SK-N-SH treated with all-trans-retinoic acid at 6 μM for 48 hours (cell line): Measurements from ENCODE around the gene MT2A.

ENCODE experiments used
- ATAC-seq: fragments of 200-7000 bp; cut with Tn5 transposase; 3 replicates; pipeline ENCODE4 v1.9.1; 2020; ENCODE audit warnings: mild to moderate bottlenecking, moderate library complexity
- ARNTL ChIP-seq: fragments of 450-650 bp; formaldehyde crosslinking; IDR thresholded peaks from 2 replicates; pipeline ENCODE4 v1.5.0; 2020; ENCODE audit warnings: low read depth, mild to moderate bottlenecking, moderate library complexity, borderline replicate concordance
- BACH2 ChIP-seq: fragments of 250-450 bp; sonication (Bioruptor Pico); IDR thresholded peaks from 2 replicates; pipeline ENCODE4 v1.9.0; 2021; ENCODE audit warnings: mild to moderate bottlenecking, borderline replicate concordance
- CREB5 ChIP-seq: fragments of 250-450 bp; sonication (Bioruptor Pico); IDR thresholded peaks from 2 replicates; pipeline ENCODE4 v1.5.1; 2020; ENCODE audit warnings: low read depth, mild to moderate bottlenecking, moderate library complexity
- CSDC2 ChIP-seq: fragments of 250-450 bp; sonication (Bioruptor Pico); IDR thresholded peaks from 2 replicates; pipeline ENCODE4 v1.5.0; 2020; ENCODE audit warnings: mild to moderate bottlenecking, moderate library complexity
- ESRRG ChIP-seq: fragments of 250-450 bp; sonication (Bioruptor Pico); IDR thresholded peaks from 2 replicates; pipeline ENCODE4 v1.6.1; 2021; ENCODE audit warnings: mild to moderate bottlenecking
- GLIS3 ChIP-seq: fragments of 250-450 bp; sonication (Bioruptor Pico); IDR thresholded peaks from 2 replicates; pipeline ENCODE4 v1.5.0; 2020; ENCODE audit warnings: mild to moderate bottlenecking, moderate library complexity
- ISL1 ChIP-seq: fragments of 250-450 bp; sonication (Bioruptor Pico); IDR thresholded peaks from 2 replicates; pipeline ENCODE4 v2.1.2; 2022; ENCODE audit warnings: mild to moderate bottlenecking, moderate library complexity
- OSR1 ChIP-seq: fragments of 250-450 bp; sonication (Bioruptor Pico); IDR thresholded peaks from 2 replicates; pipeline ENCODE4 v1.8.0; 2022; ENCODE audit warnings: moderate library complexity, mild to moderate bottlenecking, inconsistent platforms
- PATZ1 ChIP-seq: fragments of 250-450 bp; sonication (Bioruptor Pico); IDR thresholded peaks from 2 replicates; pipeline ENCODE4 v1.8.0; 2020; ENCODE audit warnings: mild to moderate bottlenecking, moderate library complexity, borderline replicate concordance
- PPARA ChIP-seq: fragments of 250-450 bp; sonication (Bioruptor Pico); IDR thresholded peaks from 2 replicates; pipeline ENCODE4 v1.5.0; 2020; ENCODE audit warnings: mild to moderate bottlenecking, borderline replicate concordance
- RARB ChIP-seq: fragments of 250-450 bp; sonication (Bioruptor Pico); IDR thresholded peaks from 2 replicates; pipeline ENCODE4 v1.8.0; 2021; ENCODE audit warnings: mild to moderate bottlenecking, moderate library complexity
- SNAI2 ChIP-seq: fragments of 250-450 bp; sonication (Bioruptor Pico); IDR thresholded peaks from 2 replicates; pipeline ENCODE4 v1.5.0; 2020; ENCODE audit warnings: mild to moderate bottlenecking, moderate library complexity
- TCF4 ChIP-seq: fragments of 250-450 bp; sonication (Bioruptor Pico); IDR thresholded peaks from 2 replicates; pipeline ENCODE4 v1.8.0; 2021; ENCODE audit warnings: mild to moderate bottlenecking, moderate library complexity, borderline replicate concordance
- TSHZ2 ChIP-seq: fragments of 250-450 bp; sonication (Bioruptor Pico); IDR thresholded peaks from 2 replicates; pipeline ENCODE4 v1.5.0; 2020; ENCODE audit warnings: mild to moderate bottlenecking, moderate library complexity
- ZC3H10 ChIP-seq: fragments of 250-450 bp; sonication (Bioruptor Pico); IDR thresholded peaks from 2 replicates; pipeline ENCODE4 v1.5.1; 2021; ENCODE audit warnings: mild to moderate bottlenecking, moderate library complexity
- ZFP3 ChIP-seq: fragments of 250-450 bp; sonication (Bioruptor Pico); IDR thresholded peaks from 2 replicates; pipeline ENCODE4 v1.5.0; 2020; ENCODE audit warnings: mild to moderate bottlenecking, moderate library complexity
- ZNF565 ChIP-seq: fragments of 450-650 bp; formaldehyde crosslinking; conservative IDR thresholded peaks from 2 replicates; pipeline ENCODE4 v1.5.0; 2020; ENCODE audit warnings: low read depth, mild to moderate bottlenecking, moderate library complexity
- ZNF70 ChIP-seq: fragments of 450-650 bp; formaldehyde crosslinking; IDR thresholded peaks from 2 replicates; pipeline ENCODE4 v1.5.0; 2020; ENCODE audit warnings: mild to moderate bottlenecking, moderate library complexity
- ZNF8 ChIP-seq: fragments of 450-650 bp; formaldehyde crosslinking; IDR thresholded peaks from 2 replicates; pipeline ENCODE4 v1.5.0; 2020; ENCODE audit warnings: mild to moderate bottlenecking, moderate library complexity
- TF ChIP-seq, protein P1 (sequence below): fragments of 250-450 bp; sonication (Bioruptor Pico); IDR thresholded peaks from 2 replicates; pipeline ENCODE4 v1.5.1; 2021; ENCODE audit warnings: mild to moderate bottlenecking, moderate library complexity
- TF ChIP-seq, protein P2 (sequence below): fragments of 250-450 bp; sonication (Bioruptor Pico); IDR thresholded peaks from 2 replicates; pipeline ENCODE4 v1.8.0; 2021; ENCODE audit warnings: low read depth, mild to moderate bottlenecking, moderate library complexity, borderline replicate concordance

Gene MT2A

GRCh38 chr16:56606476-56607108 lies 1.8 kb upstream of the MT2A start:
- TF ChIP-seq CREB5 (CRISPR knock-in tag) (no peak), ISL1 (CRISPR knock-in tag) (no peak), CSDC2 (CRISPR knock-in tag) (no peak), ARNTL (CRISPR knock-in tag) (no peak), GLIS3 (CRISPR knock-in tag) (no peak), TSHZ2 (CRISPR knock-in tag) (no peak), BACH2 (CRISPR knock-in tag) (no peak), PATZ1 (no peak)
- TF ChIP-seq, protein P1, sequence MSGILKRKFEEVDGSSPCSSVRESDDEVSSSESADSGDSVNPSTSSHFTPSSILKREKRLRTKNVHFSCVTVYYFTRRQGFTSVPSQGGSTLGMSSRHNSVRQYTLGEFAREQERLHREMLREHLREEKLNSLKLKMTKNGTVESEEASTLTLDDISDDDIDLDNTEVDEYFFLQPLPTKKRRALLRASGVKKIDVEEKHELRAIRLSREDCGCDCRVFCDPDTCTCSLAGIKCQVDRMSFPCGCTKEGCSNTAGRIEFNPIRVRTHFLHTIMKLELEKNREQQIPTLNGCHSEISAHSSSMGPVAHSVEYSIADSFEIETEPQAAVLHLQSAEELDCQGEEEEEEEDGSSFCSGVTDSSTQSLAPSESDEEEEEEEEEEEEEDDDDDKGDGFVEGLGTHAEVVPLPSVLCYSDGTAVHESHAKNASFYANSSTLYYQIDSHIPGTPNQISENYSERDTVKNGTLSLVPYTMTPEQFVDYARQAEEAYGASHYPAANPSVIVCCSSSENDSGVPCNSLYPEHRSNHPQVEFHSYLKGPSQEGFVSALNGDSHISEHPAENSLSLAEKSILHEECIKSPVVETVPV (CRISPR knock-in tag), result no peak
- peak; percentile 0; the same call in 2 of the 3 replicates for ATAC-seq

GRCh38 chr16:56607109-56607618 lies 1.2 kb upstream of the MT2A start:
- TF ChIP-seq ZNF8 (CRISPR knock-in tag), result peak; percentile 47
- TF ChIP-seq BACH2 (CRISPR knock-in tag), result no peak
- no peak for TF ChIP-seq ISL1 (CRISPR knock-in tag)
- TF ChIP-seq ZFP3 (CRISPR knock-in tag), result 0 out of 2 replicates have a peak, but pooled peaks have one; percentile 51
- TF ChIP-seq OSR1 (CRISPR knock-in tag), result 0 out of 2 replicates have a peak, but pooled peaks have one; percentile 17
- no peak for TF ChIP-seq GLIS3 (CRISPR knock-in tag)
- TF ChIP-seq ZNF565 (CRISPR knock-in tag), result no peak
- peak; percentile 55 for ATAC-seq

- TF ChIP-seq PPARA (CRISPR knock-in tag), result no peak
- TF ChIP-seq, protein P2, sequence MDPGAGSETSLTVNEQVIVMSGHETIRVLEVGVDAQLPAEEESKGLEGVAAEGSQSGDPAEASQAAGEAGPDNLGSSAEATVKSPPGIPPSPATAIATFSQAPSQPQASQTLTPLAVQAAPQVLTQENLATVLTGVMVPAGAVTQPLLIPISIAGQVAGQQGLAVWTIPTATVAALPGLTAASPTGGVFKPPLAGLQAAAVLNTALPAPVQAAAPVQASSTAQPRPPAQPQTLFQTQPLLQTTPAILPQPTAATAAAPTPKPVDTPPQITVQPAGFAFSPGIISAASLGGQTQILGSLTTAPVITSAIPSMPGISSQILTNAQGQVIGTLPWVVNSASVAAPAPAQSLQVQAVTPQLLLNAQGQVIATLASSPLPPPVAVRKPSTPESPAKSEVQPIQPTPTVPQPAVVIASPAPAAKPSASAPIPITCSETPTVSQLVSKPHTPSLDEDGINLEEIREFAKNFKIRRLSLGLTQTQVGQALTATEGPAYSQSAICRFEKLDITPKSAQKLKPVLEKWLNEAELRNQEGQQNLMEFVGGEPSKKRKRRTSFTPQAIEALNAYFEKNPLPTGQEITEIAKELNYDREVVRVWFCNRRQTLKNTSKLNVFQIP (CRISPR knock-in tag), result no peak
- no peak for TF ChIP-seq ESRRG (CRISPR knock-in tag)
- no peak for TF ChIP-seq CREB5 (CRISPR knock-in tag)
- TF ChIP-seq RARB (CRISPR knock-in tag), result no peak
- TF ChIP-seq BACH2 (CRISPR knock-in tag), result no peak
- no peak for TF ChIP-seq ZNF70 (CRISPR knock-in tag)
- no peak for TF ChIP-seq SNAI2 (CRISPR knock-in tag)
- TF ChIP-seq TSHZ2 (CRISPR knock-in tag), result no peak
- no peak for TF ChIP-seq ZC3H10 (CRISPR knock-in tag)
- no peak for TF ChIP-seq ZNF565 (CRISPR knock-in tag)
- TF ChIP-seq PATZ1, result no peak
- no peak for TF ChIP-seq ISL1 (CRISPR knock-in tag)
- TF ChIP-seq TCF4 (CRISPR knock-in tag), result no peak
- no peak for ATAC-seq
Observed at GRCh38 chr16:56607675-56608042, 725 bp upstream of the MT2A start.
